ENCODE measurements around the gene DYNLT1. TPM values are rescaled to one million over a fixed set of nuclear protein-coding genes. Genes with fewer than 3 reads are reported as not detected.

Gene DYNLT1
- total and polyA plus RNA-seq, 10 of the 15 experiments (the other 5 are each of a cell fraction or from before 2014, with no cell fraction given): 33.6 to 298 (median 89.2) TPM

DNA sequence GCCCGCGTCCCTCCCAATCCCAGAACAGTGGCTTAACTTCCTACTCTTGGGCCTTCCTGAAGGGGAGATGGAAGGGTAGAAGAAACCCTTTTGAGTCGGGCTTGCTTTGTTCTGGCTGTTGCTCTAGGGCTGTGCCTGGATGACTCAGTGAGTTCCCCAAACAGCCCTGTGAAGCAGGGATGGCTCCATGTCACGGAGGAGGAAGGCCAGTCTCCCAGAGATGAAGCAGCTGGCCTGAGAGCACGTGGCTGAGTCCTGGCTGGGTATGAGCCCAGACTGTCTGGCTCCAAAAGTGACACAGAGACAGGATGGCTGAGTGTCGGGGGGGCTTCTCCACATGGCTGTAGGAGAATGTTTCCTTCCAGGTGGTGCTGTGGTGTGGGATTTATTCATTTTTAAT lies 10.0 kb upstream of the DYNLT1 start (continued):
- no peak for TF ChIP-seq TCF12 (IDR thresholded peaks at IDR 0.05; ENCODE audit: low read depth, low read length)
- no peak for TF ChIP-seq BACH1 (IDR thresholded peaks at IDR 0.05; ENCODE audit: borderline replicate concordance)
- TF ChIP-seq ZNF24 (IDR thresholded peaks at IDR 0.05): no peak
- TF ChIP-seq ZSCAN29 (IDR thresholded peaks at IDR 0.05): no peak
- no peak for TF ChIP-seq HDGF (IDR thresholded peaks at IDR 0.05)
- TF ChIP-seq STAT1 (conservative IDR thresholded peaks at IDR 0.05): no peak
- TF ChIP-seq, protein P1, sequence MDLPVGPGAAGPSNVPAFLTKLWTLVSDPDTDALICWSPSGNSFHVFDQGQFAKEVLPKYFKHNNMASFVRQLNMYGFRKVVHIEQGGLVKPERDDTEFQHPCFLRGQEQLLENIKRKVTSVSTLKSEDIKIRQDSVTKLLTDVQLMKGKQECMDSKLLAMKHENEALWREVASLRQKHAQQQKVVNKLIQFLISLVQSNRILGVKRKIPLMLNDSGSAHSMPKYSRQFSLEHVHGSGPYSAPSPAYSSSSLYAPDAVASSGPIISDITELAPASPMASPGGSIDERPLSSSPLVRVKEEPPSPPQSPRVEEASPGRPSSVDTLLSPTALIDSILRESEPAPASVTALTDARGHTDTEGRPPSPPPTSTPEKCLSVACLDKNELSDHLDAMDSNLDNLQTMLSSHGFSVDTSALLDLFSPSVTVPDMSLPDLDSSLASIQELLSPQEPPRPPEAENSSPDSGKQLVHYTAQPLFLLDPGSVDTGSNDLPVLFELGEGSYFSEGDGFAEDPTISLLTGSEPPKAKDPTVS (IDR thresholded peaks at IDR 0.05; ENCODE audit: low read depth, low read length): no peak
- no peak for TF ChIP-seq NRF1 (conservative IDR thresholded peaks at IDR 0.05; ENCODE audit: low read depth, low read length)
- TF ChIP-seq POU2F2 (IDR thresholded peaks at IDR 0.05; ENCODE audit: borderline replicate concordance, low read depth, low read length): no peak

DNA sequence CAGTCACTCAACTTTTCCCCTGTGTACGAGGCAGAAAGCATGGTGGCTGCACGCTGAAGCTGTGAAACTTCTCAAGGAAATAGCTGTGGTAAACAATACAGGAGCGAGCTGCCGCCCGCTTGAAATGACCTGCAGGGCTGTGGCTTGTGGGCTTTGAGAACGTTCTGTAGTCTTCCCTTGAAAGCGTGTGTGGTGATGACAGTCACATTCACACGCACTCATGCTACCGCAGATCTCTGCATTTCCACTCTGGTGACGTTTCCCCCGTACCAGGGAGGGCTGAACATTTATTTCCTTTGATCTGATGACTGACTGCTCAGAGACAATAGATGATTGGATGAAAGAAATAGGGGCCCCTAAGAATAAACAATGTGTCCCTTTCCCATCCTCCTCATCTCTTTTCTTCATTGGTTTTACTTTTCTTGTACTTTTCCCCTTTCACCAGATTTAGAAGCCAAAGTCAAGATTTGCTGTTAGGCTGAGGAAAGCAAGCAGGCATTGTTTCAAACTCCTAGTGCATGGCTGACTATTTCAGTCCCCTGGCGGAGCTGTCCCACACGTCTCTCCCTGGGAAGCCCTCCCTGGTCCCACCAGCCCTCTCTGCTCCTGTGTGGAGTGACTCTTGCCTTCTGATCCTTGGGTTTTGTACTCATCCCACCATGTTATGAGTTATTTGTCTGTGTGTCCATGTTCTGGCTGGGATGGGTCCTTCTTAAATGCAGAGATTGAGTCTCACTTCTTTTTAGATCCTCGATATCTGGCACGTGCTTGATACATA lies 9.2 kb upstream of the DYNLT1 start:
- SMC1A ChIA-PET (ENCODE audit: uncharacterized antibody, unreplicated experiment): interaction anchor here (1.0 to 2.0 kb wide), 9 partner anchors 8 to 319 kb away, joined by 3 to 15 read pairs (median 4); partner anchors contain the start of gene DYNLT1
- in situ Hi-C loops (cut with MboI): no loop called here
- intact Hi-C loops (cut with micrococcal nuclease; ENCODE audit: unreplicated experiment): loop anchor here (5.0 kb wide), 2 partner anchors 464 to 891 kb away; no protein-coding TSS in a partner anchor
- H3K36me3 ChIP-seq (ENCODE audit: control insufficient read depth in 2 of 2, insufficient read depth in 2 of 2, low read length in 1 of 2): no peaks in the 10 kb centered on the region
- no TSS peak for BruUV-seq (replicated peaks)
- POLR2A ChIA-PET: interaction anchor here (0.6 to 2.6 kb wide), 3 partner anchors 9 to 433 kb away, joined by 4 to 20 read pairs (median 7); partner anchors contain the start of gene DYNLT1
- H3K4me2 ChIP-seq (ENCODE audit: control insufficient read depth, insufficient read depth): peak overlapping the region; percentile 70
- peak overlapping the region; percentile 50 for H3K27ac ChIP-seq (ENCODE audit: control insufficient read depth, insufficient read depth)
- H3K79me2 ChIP-seq (ENCODE audit: control insufficient read depth, insufficient read depth, low read length): no peaks in the 10 kb centered on the region
- peak overlapping the region; percentile 15 for H2AFZ ChIP-seq (ENCODE audit: control insufficient read depth, low read depth, low read length)
- H3K4me1 ChIP-seq (ENCODE audit: control insufficient read depth, insufficient read depth, low read length): peaks cover 30% of the 10 kb centered on the region
- no peak overlapping the region for H3K4me3 ChIP-seq
- H3K9ac ChIP-seq (ENCODE audit: control insufficient read depth, insufficient read depth, low read length): peak overlapping the region; percentile 1; the same call in 1 of the 2 replicates
- WGBS (ENCODE audit: insufficient coverage, insufficient replicate concordance, low lambda C conversion rate, missing lambda C conversion rate): 26% methylated on average over 15 of the region's 15 CpGs
- RAD21 ChIA-PET (ENCODE audit: unreplicated experiment): interaction anchor here (1.4 to 3.3 kb wide), 4 partner anchors 9 to 440 kb away, joined by 3 to 9 read pairs (median 6); partner anchors contain the start of gene DYNLT1
- FAIRE-seq (peak; percentile 98), DNase-seq (ENCODE audit: low read depth, low spot score) (peak; percentile 91), ATAC-seq (peak; percentile 60)
- no peaks in the 10 kb centered on the region for H3K27me3 ChIP-seq (replicated peaks in 1 of 2; ENCODE audit: control insufficient read depth in 2 of 2, insufficient read depth in 2 of 2, low read length in 1 of 2)
- no peaks in the 10 kb centered on the region for H3K9me3 ChIP-seq (replicated peaks; ENCODE audit: control insufficient read depth, insufficient read depth, low read length)
- H4K20me1 ChIP-seq (ENCODE audit: control insufficient read depth, insufficient read depth): no peaks in the 10 kb centered on the region
- CTCF ChIA-PET: interaction anchor here (0.6 to 10.4 kb wide), 6 partner anchors 9 to 440 kb away, joined by 3 to 72 read pairs (median 4); partner anchors contain the start of gene DYNLT1
- TF ChIP-seq NFYA (IDR thresholded peaks at IDR 0.05; ENCODE audit: borderline replicate concordance, low read depth, low read length): no peak
- TF ChIP-seq, protein P1 (IDR thresholded peaks at IDR 0.05; ENCODE audit: low read depth, low read length): no peak
- TF ChIP-seq ZNF384 (IDR thresholded peaks at IDR 0.05; ENCODE audit: borderline replicate concordance, low read depth, low read length): no peak
- no peak for TF ChIP-seq SIX5 (IDR thresholded peaks at IDR 0.05; ENCODE audit: low read depth, low read length, severe bottlenecking)
- TF ChIP-seq SREBF1 (IDR thresholded peaks at IDR 0.05; ENCODE audit: low read length): no peak
- no peak; the same call in 1 of the 2 replicates for TF ChIP-seq ZBED1 (IDR thresholded peaks at IDR 0.05; ENCODE audit: borderline replicate concordance)
- TF ChIP-seq, protein P2, sequence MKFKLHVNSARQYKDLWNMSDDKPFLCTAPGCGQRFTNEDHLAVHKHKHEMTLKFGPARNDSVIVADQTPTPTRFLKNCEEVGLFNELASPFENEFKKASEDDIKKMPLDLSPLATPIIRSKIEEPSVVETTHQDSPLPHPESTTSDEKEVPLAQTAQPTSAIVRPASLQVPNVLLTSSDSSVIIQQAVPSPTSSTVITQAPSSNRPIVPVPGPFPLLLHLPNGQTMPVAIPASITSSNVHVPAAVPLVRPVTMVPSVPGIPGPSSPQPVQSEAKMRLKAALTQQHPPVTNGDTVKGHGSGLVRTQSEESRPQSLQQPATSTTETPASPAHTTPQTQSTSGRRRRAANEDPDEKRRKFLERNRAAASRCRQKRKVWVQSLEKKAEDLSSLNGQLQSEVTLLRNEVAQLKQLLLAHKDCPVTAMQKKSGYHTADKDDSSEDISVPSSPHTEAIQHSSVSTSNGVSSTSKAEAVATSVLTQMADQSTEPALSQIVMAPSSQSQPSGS (IDR thresholded peaks at IDR 0.05; ENCODE audit: low read length): peak; percentile 88
- TF ChIP-seq RELA (IDR thresholded peaks at IDR 0.05; ENCODE audit: borderline replicate concordance, partially characterized antibody): no peak
- no peak for TF ChIP-seq PAX8 (IDR thresholded peaks at IDR 0.05)
- peak; percentile 86 to 91 for TF ChIP-seq IKZF2 (IDR thresholded peaks at IDR 0.05)
- TF ChIP-seq ZNF217 (IDR thresholded peaks at IDR 0.05): no peak

Data from GM12878 (cell line).